Glomerular visceral epithelial cell (primary cell): Measurements from ENCODE around the gene ACIN1.

Experiments
- DNase-seq: peaks from one replicate; pipeline ENCODE4 v3.0.0-alpha.2; 2016; ENCODE audit errors: extremely low spot score

ACIN1 gene, protein sequence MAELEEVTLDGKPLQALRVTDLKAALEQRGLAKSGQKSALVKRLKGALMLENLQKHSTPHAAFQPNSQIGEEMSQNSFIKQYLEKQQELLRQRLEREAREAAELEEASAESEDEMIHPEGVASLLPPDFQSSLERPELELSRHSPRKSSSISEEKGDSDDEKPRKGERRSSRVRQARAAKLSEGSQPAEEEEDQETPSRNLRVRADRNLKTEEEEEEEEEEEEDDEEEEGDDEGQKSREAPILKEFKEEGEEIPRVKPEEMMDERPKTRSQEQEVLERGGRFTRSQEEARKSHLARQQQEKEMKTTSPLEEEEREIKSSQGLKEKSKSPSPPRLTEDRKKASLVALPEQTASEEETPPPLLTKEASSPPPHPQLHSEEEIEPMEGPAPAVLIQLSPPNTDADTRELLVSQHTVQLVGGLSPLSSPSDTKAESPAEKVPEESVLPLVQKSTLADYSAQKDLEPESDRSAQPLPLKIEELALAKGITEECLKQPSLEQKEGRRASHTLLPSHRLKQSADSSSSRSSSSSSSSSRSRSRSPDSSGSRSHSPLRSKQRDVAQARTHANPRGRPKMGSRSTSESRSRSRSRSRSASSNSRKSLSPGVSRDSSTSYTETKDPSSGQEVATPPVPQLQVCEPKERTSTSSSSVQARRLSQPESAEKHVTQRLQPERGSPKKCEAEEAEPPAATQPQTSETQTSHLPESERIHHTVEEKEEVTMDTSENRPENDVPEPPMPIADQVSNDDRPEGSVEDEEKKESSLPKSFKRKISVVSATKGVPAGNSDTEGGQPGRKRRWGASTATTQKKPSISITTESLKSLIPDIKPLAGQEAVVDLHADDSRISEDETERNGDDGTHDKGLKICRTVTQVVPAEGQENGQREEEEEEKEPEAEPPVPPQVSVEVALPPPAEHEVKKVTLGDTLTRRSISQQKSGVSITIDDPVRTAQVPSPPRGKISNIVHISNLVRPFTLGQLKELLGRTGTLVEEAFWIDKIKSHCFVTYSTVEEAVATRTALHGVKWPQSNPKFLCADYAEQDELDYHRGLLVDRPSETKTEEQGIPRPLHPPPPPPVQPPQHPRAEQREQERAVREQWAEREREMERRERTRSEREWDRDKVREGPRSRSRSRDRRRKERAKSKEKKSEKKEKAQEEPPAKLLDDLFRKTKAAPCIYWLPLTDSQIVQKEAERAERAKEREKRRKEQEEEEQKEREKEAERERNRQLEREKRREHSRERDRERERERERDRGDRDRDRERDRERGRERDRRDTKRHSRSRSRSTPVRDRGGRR

DNA sequence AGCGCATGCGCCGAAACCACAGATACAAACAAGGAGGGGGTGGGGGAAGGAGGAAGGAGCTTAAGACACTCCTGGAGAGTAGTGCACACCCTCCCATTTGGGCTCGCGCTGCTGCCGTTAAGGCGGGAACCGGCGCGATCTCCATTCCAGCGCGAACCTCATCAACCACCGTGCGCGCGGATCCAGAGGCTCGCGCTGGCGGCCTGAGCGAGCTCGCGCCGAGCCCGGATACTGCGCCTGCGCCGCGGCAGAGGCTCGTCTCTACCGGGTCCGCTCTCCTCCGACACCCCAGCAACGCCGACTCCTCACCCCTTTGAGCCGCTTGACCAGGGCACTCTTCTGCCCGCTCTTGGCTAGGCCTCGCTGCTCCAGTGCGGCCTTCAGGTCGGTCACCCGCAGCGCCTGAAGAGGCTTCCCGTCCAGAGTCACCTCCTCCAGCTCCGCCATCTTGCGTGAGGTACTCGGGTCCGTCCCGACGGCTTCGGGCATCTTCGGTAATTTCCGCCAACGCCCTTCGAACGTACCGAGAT is at the start of gene ACIN1:
Gene ACIN1 (minus strand): TSS at position 471 of the 530 bp plus-strand sequence. CDS start 24 bp downstream, at position 447.
- DNase-seq, result peak; percentile 87

DNA sequence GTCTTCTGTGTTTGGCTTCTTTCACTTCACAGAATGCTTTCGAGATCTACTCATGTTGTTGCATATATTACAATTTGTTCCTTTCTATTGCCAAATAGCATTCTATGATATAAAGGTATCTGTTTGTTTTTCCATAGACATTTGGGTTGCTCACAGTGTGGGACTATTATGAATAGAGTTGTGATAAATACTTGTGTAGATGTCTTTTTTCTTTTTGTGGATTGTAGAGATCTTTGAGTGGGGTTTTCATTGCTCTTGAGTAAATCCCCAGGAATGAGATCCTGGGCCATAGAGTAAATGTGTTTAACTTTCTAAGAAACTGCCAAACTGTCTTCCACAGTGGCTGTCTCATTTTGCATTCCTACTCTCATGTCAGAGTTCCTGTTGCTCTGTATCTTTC is 49.0 kb upstream of the ACIN1 start:
- no peak for DNase-seq

DNA sequence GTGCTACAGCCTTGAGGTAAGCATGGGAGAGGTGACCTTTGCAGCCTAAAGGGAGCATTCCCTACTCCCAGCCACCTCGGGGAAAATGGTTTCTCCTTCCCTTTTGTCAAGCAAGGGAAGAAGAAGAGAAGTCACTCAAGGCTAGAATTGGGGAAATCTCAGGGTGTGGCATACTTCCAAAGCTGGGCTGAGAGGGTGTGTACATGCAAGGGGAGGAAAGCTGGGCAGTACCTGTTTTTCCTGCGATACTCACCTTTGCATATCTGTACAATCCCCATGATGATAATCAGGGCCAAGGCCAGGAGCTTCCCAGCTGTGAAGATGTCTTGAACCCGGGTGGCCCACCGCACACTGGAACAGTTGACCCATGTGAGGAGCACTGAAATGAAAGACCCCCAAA is 47.9 kb upstream of the ACIN1 start:
- DNase-seq, result no peak

DNA sequence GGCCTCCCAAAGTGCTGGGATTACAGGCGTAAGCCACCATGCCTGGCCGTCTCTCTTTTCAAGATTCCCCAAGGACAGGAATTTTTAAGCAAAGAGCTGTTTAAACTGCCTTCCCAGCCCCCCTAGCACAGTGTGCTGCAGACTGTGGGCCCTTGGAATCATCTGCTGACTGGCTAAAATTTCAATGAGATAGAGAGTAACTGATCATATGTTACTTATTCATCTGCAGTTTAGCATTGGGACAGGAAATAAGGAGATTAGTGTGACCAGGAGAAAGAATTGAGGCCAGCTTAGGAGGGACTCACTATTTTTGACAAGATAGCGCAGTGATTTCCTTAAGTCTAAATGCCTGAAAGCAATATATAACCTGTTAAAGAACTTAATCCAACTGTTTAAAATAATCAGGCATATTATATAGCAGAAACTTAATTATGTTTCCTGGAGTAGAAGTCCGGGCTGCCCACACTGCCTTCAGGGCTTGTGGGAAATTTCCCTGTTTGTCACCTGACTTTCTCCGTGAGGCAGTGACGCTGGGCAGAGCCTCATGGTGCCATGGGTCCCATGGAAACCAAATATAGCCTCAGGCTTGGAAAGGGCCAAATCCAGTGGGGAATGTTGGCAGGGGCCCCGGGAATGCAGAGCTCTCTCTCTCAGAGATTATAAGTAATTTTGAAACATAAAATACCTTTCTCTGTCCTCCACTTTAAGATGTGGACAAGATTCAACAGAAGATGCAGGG is 46.9 kb upstream of the ACIN1 start:
- no peak for DNase-seq

DNA sequence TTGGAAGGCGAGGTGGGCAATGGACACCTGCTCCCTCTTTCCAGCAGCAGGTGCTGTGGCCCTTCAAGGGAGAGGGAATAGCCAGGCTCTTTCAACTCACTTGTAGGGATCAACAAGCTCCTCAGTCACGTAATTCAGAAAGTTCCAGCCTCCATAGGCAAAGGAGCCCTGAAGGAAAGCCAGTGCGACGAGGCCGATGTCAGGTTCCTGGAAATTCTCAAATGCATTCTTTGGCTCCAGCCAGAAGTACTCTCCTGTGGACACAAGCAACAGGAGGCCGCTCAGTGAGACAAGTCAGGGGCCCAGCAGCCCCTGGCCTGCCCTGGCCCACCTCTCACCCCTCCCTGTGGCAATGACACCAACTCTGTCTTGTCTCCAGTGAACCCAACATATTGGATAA is 45.4 kb upstream of the ACIN1 start:
- no peak for DNase-seq

DNA sequence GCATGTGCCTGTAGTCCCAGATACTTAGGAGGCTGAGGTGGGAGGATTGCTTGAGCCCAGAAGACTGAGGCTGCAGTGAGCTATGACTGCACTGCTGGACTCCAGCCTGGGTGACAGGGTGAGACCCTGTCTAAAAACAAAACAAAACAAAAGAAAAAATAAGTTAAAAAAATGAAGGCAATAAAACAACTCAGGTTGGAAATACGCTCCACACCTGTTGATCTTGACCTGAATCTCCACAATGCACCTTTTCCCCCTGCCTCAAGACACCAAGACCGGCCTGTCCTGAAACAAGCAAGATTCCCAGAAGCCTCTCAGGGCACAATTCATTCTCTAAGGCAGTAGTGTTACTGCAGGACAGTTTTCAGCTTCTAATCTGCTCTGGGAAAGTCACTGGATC is 44.9 kb upstream of the ACIN1 start:
- no peak for DNase-seq

DNA sequence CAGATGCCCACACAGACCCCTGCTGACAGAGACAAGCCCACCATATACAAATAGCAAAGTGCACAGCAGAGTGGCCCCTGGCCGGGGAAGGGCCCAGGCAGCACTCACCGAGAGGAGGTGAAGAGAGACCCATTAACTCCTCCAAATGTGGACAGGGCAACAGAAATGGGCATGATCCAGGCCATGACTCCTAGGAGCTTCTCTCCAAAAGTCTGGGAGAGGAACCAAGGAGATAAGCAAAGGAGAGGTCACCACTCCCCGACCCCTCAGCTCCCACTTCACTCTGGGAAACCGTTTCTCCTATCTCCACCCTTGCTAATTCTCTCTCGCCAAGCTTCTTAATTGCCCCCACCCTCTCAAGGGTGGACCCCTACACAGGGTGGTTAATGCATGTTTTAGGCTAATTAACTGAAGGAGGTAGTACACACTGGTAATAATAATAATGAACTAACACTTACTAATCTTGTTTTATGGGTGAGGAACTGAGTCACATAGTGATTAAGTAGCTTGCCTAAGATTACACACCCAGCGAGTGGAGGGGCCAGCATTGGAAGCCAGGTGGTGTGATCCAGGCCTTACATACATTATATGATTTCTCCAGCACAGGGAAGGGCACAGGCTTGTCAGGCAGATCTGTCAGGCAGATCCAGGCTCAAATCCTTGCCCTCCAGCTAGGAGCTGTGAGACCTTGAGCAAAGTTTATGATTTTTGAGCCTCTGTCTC is 43.0 kb upstream of the ACIN1 start:
- no peak for DNase-seq

DNA sequence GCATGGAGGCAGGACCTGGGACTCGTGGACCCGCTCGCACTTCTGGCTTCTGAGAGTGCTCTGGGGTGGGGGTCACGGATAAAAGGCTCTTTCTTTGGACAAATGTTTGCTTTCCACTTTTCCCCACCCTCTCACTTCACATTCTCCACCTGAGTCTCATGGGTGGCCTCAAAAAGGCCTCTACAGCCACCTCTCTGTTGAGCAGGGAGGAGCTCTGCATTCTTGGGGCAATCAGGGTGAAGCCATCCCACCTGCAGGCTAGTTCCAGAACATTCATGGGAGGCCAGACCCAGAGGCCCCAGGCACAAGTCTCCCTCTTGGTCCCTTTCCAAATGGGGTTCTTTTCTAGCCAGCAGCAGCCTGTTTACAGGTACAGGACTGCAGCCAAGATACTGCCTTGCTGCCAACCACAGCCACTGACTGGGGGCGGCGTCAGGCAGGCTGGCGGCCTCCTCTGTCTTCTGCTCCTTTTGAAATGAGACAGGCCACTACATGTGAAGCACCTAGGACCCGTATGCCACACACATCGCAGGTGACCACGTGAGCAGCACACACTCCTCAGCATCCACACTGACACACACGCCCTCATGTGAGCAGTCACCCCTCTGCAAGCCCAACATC is 42.4 kb upstream of the ACIN1 start:
- no peak for DNase-seq

DNA sequence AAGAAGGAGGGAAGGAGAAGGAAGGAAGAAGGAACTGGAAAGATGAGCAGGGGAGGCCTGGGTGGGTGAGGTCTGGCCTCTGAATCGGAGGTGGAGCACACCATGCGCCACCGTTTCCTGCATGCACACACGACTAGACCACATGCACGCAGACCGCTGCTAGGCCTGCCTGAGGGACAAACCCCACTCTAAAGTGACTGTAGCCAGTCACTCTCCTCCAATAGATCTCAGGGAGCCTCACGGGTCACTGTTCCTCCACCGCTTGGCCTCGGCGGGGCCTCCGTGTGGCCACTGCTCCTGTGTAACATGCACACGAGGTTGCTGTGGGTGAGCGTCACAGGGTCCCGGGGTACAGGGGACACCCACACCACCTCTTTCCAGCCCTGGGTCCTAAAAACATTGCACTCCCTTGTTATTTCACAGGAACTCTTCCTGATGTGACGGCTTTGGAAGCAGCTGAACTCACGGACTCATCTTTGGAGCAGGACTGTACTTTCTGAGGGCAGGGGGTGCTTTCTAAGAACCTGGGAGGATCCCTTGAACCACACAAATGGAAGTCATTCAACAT is 41.7 kb upstream of the ACIN1 start:
- DNase-seq, result no peak

DNA sequence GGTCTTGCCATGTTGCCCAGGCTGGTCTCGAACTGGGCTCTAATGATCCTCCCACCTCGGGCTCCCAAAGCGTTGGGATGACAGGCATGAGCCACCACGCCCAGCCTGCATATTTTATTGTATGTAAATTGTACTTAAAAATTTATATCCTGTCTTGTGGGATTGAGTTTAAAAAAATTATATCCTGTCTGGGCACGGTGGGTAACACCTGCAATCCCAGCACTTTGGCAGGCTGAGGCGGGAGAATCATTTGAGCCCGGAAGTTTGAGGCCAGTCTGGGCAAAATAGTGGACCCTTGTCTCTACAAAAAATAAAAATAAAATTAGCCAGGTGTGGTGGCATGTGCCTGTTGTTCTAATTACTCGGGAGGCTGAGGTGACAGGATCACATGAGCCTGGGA is 38.0 kb upstream of the ACIN1 start:
- no peak for DNase-seq

DNA sequence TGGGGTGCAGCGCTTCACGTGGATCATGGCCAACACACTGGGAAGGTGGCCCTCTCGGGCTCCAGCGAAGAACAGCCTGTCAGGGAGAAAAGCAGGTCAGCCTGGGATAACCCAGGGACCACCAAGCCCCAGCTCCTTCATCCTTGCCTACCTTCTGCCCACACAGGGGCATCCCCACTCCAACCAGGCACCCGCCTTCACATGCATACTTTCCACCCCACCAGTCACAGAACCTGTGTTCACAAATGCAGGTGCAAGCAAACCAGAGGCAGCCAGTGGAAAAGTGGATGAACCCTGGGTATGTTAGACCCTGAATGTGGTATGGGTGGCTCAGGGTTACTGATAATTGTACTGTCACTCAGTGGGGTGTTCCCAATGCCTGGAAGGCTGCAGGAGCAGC is 36.5 kb upstream of the ACIN1 start:
- DNase-seq, result no peak

DNA sequence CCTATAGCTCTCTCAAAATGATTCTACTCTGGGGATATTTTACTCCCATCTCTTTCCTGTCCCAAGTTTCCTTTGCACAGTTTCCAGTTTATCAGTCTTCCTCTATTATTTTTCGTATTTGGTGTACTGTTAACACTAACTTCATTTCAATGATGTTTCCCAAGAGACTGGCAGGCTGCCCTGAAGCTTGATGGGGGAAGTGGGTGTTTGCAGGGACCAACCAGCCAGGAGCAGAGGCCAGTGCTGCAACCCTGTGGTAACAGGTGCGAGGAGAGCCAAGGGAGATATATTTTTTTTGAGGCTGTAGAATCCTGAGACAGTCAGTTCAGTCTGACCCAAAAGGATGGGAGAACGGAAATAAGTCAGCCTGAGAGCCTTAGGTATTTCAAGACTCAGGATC is 35.9 kb upstream of the ACIN1 start:
- DNase-seq, result no peak

DNA sequence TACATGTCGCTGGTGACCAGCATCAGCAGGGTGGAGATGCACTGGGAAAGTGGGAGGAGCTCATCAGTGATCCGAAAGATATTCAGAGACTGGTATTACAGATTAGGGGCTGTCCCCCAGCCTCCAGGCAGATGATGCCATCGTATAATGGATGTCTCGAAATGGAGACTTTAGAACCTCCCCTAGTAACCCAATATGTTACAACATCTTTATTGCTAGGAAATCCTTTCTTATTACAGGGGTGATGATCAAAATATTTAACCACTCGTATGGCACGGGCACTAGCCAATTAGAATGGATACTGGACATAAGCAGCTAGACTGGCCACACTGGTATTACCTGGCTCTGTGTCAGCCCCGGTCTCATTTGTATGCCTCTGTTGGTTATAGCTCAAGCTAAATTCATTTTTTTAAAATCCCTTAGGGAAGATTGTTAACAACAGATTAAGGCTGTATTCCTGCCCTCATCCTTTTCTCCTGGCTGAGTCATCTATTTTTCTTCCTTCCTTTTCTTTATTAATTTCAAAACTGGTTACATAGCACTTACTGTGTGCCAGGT is 34.9 kb upstream of the ACIN1 start:
- DNase-seq, result no peak

DNA sequence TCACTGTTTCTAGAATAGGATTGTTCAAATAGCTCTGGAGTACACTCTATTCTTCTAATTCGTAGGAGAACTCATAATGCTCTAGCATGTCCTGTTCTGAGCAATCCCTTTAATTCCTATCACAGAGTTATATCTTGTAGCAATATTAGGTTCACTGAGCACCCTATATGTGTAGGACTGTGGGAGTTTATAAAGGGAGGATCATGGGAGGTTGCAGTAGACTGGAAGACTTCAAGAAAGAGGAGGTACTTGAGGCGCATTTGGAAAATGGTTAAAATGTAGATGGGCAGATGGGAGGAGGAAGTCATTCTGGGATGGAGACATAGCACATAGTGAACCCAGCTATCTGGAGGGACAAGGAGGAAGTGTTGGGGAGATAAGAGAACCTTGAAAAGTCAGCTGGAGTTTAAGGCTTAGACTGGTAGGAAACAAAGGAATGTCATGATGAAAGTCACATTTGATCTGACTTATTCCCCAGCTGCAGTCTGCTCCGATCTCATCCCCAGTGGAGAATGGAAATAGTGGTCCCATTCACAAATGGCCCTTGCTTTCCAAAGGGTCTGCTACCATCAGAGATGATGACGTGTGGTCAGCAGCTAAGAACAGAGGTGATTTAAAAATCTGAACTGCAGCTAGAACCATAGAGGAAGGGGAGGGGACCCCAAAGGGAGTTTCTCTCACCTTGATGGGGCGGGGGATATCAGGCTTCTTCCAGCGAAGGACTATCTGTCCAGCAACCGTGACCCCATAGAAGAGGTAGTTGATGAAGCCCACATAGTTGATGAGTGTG is 34.2 kb upstream of the ACIN1 start:
- no peak for DNase-seq

DNA sequence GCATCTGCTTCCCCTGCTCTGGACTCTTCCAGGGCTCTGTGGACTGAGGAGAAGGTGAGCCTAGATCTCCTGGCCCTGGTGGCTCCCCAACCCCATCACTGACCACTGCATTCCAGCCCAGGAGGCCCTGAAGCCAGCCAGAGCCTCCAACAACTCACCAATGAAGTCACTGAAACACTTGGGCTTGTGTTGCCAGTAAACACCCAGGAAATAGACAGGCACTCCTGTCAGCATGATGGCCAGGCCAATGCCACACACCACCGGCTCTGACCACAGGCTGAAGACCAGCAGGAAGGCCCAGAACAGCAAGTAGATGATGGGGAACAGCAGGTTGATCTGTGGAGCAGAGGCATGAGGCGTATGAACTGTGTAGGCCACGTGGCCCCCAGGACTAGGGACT is 32.9 kb upstream of the ACIN1 start:
- DNase-seq, result no peak

DNA sequence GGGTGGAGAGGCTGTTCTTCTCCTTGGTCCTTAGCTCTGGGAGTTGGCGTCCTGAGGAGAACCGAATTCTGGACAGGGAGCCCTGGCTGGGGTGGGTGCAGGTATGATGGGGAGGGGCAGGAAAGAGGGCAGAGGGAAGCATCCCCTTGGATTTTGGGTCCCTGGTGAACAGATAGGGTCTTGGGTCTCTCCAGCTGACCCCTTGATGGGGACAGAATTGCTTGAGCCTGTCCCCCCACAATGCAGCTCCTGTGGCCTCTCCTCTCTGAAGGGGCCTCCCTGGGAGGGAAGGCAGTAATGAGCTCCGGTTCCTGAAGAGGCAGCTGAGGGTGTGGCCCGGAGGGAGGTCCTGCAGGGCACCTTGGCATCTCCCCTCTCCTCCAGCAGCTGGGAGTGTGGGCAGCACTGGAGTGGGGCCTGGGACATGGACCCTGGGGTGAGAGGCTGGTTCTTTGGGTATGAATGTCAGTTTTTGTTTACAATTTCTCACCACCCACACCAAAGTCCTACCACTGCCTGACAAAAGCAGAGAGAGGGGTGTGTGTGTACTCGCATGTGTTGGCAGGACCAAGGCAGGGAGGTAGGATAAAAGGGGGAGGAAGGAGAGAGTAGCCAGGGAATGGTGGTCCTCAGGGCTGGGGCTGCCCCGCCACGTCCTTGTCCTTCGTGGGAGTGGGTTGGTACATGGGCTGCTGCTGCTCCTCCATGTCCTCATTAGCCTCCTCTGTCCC is 31.8 kb upstream of the ACIN1 start:
- no peak for DNase-seq

DNA sequence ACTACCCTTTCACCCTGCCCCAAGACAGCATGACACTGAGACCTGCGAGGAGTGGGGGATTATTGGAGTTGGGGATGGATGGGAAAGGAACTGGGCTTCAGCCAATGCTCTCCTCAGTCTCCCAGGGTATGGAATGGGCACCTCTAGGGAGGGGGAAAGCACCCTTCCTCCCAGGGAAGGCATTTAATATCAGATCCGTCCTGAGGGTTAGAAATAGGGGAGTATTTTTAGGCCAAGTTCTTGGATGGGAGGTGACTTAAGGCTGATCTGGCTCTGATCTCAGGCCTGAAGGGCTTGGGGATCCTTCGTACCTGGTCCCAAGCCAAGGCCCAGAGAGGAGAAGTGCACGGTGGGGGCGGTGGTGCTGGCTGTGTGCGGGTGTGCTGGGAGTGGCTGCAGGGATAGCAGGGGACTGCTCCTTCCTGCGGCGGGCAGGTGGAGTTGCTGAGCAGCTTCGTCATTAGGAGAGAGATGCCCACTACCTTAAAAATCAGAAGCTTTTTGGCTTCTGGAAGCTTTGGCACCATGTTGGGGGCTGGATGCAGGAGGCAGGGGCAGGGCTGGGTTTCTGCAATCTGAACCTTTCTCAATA is 31.1 kb upstream of the ACIN1 start:
- no peak for DNase-seq

DNA sequence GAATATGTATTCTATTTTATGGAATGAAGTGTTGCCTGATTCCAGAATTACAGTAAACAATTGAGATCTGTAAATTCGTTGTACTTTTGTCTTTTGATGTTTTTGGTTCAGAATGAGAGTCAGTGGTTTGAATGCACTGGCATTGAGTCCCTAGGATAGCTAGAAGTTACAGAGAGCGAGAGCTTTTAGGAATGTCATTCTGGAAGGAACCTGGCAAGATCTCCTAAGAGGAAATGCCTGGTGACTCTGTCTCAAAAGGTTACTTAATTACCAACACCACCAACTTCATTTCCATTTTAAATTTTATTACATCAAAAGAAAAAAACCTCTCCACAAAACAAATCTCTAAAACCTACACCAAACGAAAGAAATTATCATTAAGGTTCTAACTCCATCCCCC is 30.1 kb upstream of the ACIN1 start:
- DNase-seq, result no peak
